Right ventricle myocardium superior (tissue), 1 donor: ENCODE results near the gene VASH2. TPM values are rescaled to one million over a fixed set of nuclear protein-coding genes. Genes with fewer than 3 reads are reported as not detected.
A peak's percentile ranks its signal among the peaks of the same experiment; 100 is the strongest.
"Not testable (repeated sequence)": the region's sequence is repeated elsewhere in the genome, so short reads cannot be mapped to it uniquely, and the experiment has no call there.

Experiments
- ATAC-seq: fragments of 200-7000 bp; cut with Tn5 transposase; one replicate; pipeline ENCODE4 v1.9.1; 2020; ENCODE audit warnings: mild to moderate bottlenecking; ENCODE audit not compliant: poor library complexity
- DNase-seq: peaks from one replicate; pipeline ENCODE4 v3.0.0-alpha.2; 2020
- intact Hi-C: fragments of 100-400 bp; cut with DNase I; formaldehyde crosslinking; loops from one replicate; pipeline ENCODE4 v1.11.2; 2022
- total RNA-seq: library from RNA; stranded (reverse); fragmentation: NEBNext Ultra II Directional; extraction: Animal tissue kit (Norgen Biotek cat#: 25700); gene quantifications from one replicate; pipeline ENCODE4 v1.2.1, GENCODE V29; 2021
- donor health status: DM: no; HTN: yes; CAD: no; lungs with severe emphysema.

VASH2 gene
- total RNA-seq, 1 donor from 2014 or later = 2.2 TPM

DNA sequence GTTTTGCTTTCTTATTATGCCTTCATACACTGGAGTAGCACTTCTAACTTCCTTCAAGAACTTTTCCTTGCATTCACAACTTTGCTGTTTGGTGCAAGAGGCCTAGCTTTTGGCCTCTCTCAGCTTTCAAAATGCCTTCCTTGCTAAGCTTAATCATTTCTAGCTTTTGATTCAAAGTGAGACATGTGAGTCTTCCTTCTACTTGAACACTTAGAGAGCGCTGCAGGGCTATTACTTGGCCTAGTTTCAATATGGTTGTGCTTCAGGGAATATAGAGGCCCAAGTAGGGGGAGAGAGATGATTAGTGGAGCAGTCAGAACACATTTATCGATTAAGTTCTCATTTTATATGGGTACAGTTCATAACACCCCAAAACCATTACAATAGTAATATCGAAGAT lies 52.9 kb downstream of the VASH2 start:
- no peak for DNase-seq
- intact Hi-C loops = no loop called here
- no peak for ATAC-seq

- no peak for DNase-seq
- no peak for ATAC-seq
- intact Hi-C loops = no loop called here
Measured at GRCh38 chr1:213008564-213008963, 58.2 kb downstream of the VASH2 start.

DNA sequence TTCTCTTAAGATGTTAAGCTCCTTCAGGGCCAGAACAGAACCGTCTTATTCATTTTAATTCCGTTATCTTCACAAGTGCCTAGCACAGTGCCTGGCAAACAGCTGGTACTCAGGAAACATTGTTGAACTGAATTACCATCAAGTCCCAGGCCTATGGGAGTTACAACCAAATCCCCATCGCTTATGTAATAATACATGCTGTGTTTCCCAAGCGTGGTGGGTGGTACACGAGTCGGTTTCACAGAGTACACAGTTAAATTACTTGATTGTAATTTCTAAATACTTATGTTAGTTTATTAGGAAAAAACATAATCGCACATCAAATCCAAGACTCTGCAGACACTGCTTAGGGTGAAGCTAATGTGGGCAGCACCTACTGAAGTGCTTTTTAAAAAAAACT lies 64.3 kb downstream of the VASH2 start:
- intact Hi-C loops = no loop called here
- ATAC-seq (no peak), DNase-seq (no peak)

GRCh38 chr1:213015099-213016050 lies 65.0 kb downstream of the VASH2 start, which contains the start of gene ANGEL2:
Gene ANGEL2 (minus strand): TSS chr1:213015867. CDS start chr1:213015671, 196 bp downstream.
- ATAC-seq = peak; percentile 98
- intact Hi-C loops = no loop called here
- peak; percentile 98 for DNase-seq

- DNase-seq (no peak), ATAC-seq (no peak)
- intact Hi-C loops = no loop called here
Measured at GRCh38 chr1:213017447-213018273, 67.3 kb downstream of the VASH2 start.

GRCh38 chr1:213019450-213019849 lies 69.1 kb downstream of the VASH2 start:
- DNase-seq (no peak), ATAC-seq (no peak)
- intact Hi-C loops = no loop called here

GRCh38 chr1:213020016-213020415 lies 69.7 kb downstream of the VASH2 start:
- intact Hi-C loops = no loop called here
- ATAC-seq = no peak
- no peak for DNase-seq

- DNase-seq, ATAC-seq, intact Hi-C loops: not testable (repeated sequence)
Measured at GRCh38 chr1:213027024-213027423, 76.7 kb downstream of the VASH2 start.

DNA sequence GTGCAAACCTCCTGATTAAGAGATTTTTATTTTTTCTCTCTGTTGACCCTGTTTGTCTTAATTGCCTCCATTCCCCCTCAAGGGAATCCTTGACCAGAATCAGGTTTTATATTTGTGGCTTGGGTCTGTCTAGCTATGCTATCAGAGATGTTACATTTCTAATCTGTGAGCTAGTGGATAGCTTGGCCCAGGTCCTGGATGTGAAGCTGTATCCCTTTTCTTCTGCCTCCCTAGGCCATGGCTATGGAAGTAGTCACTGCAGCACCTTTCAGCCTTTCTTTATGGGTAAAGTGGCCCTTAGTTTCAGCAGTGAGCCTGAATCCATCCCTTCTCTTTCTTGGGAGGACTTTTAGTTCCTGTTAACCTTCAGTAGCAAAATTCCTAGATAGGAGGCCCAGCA lies 82.3 kb downstream of the VASH2 start:
- DNase-seq = no peak
- intact Hi-C loops = no loop called here
- no peak for ATAC-seq

GRCh38 chr1:213034713-213035112 lies 84.4 kb downstream of the VASH2 start:
- ATAC-seq = no peak
- no peak for DNase-seq
- intact Hi-C loops = no loop called here

DNA sequence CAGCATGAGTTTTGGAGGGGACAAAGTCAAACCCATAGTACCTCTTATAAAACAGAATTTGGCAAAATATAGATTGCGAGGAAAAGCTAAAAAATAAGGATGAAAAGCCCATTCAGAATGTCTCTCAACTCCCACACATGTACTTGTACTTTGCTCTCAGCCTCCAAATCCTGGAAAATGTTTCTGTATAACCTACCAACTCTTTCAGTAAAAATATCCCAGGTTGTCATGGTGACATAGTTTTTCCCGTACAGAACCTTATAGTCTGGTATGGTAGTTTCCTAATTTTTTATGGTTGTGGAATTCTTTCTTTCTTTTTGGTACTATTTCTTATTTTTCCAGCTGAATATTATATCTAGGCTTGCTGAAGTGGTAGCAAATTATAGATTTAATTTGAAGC lies 85.2 kb downstream of the VASH2 start:
- intact Hi-C loops = no loop called here
- ATAC-seq = no peak
- DNase-seq = no peak

Other genes starting within 250 kb of the VASH2 start
- 24.6 TPM for gene NSL1, start 158.8 kb upstream of the VASH2 start, total RNA-seq
- gene TATDN3, start 158.6 kb upstream of the VASH2 start, total RNA-seq = 22.0 TPM
- gene SPATA45, start 102.9 kb upstream of the VASH2 start, total RNA-seq = not detected
- gene FLVCR1, start 92.3 kb upstream of the VASH2 start, total RNA-seq = 0.78 TPM
- 17.1 TPM for gene ANGEL2, start 65.3 kb downstream of the VASH2 start, total RNA-seq
- 9.7 TPM for gene RPS6KC1, start 100.7 kb downstream of the VASH2 start, total RNA-seq